ENCODE measurements around the gene GMEB2.
"Not testable (repeated sequence)": the region's sequence is repeated elsewhere in the genome, so short reads cannot be mapped to it uniquely, and the experiment has no call there.

GMEB2 gene

DNA sequence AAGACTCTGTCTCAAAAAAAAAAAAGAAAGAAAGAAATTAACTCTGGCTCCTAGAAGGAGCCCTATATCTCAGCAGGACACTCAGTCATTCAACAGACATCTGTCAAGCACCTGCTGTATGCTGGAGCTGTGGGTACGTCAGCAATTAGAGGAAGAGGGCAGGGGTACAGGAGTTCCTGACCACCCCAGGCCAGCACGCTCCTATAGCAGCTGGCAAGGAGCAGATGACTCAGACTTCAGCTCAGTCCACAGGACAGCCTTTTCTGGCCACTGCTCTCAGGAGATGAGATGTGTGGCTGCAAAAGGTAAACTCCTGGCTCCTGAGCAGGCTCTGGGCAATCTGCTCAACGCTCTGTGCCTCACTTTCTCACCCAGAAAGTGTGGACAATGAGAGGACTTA is 29.6 kb upstream of the GMEB2 start:
- TF ChIP-seq CTCF (IDR thresholded peaks at IDR 0.05; ENCODE audit: insufficient read depth, low read depth, low read length, missing control alignments) = no peak
- no peak overlapping the region for H3K4me3 ChIP-seq (ENCODE audit: low read depth, low read length)
- no peak for DNase-seq (ENCODE audit: low read depth)

DNA sequence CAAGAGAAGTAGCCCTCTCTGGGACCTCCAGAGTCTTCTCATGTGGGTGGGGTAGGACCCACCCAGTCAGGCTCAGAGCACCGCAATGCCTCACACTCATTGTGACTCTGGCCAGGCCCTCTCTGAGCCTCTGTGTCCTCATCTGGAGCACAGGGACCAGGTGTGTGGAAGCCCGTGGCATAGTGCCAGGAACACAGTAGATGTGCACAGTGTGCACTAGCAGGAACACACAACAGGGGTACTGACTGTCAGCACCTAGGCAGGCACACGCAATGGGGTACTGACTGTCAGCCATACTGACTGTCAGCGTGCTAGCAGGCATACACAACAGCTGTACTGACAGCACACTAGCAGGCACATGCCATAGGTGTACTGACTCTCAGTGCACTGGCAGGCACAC is 28.3 kb upstream of the GMEB2 start:
- no peak overlapping the region for H3K4me3 ChIP-seq (ENCODE audit: low read depth, low read length)
- TF ChIP-seq CTCF (IDR thresholded peaks at IDR 0.05; ENCODE audit: insufficient read depth, low read depth, low read length, missing control alignments) = no peak
- DNase-seq (ENCODE audit: low read depth) = no peak

- no peak for TF ChIP-seq CTCF (IDR thresholded peaks at IDR 0.05; ENCODE audit: insufficient read depth, low read depth, low read length, missing control alignments)
- no peak overlapping the region for H3K4me3 ChIP-seq (ENCODE audit: low read depth, low read length)
- DNase-seq (ENCODE audit: low read depth) = no peak
Observed at GRCh38 chr20:63653974-63654668, 27.2 kb upstream of the GMEB2 start.

DNA sequence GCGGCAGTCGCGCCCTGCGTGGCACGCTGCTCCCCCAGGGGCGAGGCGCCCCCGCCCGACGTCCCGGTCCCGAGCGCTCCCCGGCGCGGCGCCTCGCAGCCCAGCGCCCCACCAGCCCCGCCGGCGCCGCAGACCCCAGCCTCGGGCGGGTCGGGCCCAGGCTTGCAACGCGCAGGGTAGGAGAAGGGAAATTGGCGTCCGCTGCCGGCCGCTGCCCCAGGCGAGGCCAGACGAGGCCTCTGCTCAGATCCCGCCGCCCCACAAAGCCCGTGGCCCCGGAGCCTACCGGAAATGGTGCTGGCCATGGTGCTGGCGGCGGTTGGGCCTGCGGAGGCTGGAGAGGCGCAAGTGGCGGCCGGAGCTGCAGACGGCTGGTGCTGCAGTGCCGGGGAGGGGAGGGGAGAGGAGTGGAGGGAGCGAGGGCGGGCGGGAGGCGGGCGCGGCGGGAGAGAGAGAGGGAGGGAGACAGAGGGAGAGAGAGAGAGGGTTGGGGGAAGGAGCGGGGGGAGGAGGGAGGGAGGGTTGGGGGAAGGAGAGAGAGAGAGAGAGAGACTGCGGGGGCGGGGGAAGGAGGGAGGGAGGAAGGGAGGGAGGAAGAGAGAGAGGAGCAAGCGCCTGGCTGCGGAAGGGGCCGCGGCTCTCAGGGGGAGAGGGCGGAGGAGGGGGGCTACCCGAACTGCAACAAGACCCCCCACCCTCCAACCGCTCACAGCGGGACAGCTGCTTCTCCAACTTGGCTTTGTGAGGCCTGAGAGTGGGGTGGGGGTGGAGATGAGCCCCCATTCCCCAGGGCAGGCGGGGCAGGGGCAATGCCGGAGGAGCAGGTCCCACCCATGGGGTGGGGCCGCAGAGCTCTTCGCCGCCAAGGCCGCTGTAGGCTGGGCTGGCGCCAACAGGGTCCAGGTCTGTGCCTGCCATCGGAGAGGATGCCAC is 26.4 kb upstream of the GMEB2 start, which contains the start of gene STMN3:
TSS of gene STMN3 (minus strand) at position 384 of the 933 bp plus-strand sequence. CDS start at position 305, 79 bp downstream.
- no peak within 1 kb of the TSS for H3K4me3 ChIP-seq (ENCODE audit: low read depth, low read length)
- DNase-seq (ENCODE audit: low read depth) = peak; percentile 52
- no peak for TF ChIP-seq CTCF (IDR thresholded peaks at IDR 0.05; ENCODE audit: insufficient read depth, low read depth, low read length, missing control alignments)

DNA sequence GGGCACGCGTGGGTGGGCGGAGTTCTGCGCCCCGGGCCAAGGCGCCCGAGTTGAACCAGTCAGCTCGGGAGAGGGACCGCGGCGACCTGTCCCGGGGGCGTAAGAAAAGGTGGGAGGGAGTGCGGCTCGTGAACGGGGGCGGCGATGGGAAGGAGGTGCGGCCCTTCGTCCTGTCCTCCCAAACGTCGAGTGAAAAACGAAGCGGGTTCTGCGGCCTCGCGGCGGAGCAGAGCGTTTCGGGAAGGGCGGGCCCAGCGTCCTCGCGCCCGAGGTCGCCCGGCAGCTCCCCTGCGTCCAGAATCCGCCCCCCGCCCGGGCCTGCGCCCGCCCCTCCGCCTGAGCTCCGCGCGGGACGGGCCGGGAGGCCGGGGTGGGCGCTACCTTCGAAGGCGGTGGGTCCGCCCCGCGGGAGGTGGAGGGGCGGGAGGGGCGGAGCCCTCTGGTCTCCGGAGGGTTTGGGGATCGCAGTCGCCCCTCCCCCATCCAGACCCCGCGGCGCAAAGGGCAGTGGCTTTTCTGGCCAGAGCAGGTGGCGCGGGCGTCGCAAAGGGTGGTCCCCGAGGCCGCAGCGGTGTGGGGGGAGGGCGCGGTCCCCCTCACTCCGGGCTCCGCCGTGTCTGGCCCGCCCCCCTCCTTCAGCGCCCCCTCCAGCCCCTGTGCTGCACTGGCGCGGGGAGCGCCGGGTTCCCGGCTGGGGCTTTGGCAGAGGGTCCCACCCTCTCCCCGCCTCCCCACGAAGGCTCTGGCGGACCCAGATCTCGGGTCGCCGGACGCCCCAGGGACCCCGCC is 25.5 kb upstream of the GMEB2 start:
- TF ChIP-seq CTCF (IDR thresholded peaks at IDR 0.05; ENCODE audit: insufficient read depth, low read depth, low read length, missing control alignments) = no peak
- no peak overlapping the region for H3K4me3 ChIP-seq (ENCODE audit: low read depth, low read length)
- no peak for DNase-seq (ENCODE audit: low read depth)

DNA sequence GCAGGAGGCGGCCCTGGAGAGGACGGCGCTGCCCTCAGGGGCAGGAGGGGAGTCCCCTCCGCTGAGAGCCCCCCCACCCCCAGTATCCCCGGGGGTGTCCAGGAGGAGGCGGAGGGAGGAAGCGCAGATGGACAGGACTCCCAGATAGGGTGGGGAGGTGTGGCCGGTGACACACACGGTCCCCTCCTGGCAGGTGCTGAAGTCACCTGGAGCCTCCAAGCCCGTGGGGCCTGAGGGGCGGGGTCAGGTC is 25.0 kb upstream of the GMEB2 start:
- TF ChIP-seq CTCF (IDR thresholded peaks at IDR 0.05; ENCODE audit: insufficient read depth, low read depth, low read length, missing control alignments) = no peak
- no peak for DNase-seq (ENCODE audit: low read depth)
- H3K4me3 ChIP-seq (ENCODE audit: low read depth, low read length) = no peak overlapping the region

DNA sequence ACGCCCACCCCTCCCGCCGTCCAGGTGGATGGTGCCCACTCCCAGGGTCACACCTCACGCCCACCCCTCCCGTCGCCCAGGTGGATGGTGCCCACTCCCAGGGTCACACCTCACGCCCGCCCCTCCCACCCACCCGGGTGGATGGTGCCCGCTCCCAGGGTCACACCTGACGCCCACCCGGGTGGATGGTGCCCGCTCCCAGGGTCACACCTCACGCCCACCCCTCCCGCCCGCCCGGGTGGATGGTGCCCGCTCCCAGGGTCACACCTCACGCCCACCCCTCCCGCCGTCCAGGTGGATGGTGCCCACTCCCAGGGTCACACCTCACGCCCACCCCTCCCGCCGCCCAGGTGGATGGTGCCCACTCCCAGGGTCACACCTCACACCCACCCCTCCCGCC is 23.6 kb upstream of the GMEB2 start:
- not testable (repeated sequence) for H3K4me3 ChIP-seq (ENCODE audit: low read depth, low read length); DNase-seq (ENCODE audit: low read depth)

Measured in GM12865 (cell line).